ENCODE data around the gene RIMBP2.
"Not testable (repeated sequence)": the region's sequence is repeated elsewhere in the genome, so short reads cannot be mapped to it uniquely, and the experiment has no call there.

The RIMBP2 gene

GRCh38 chr12:130761537-130762318, 45.6 kb upstream of the RIMBP2 start:
- TF ChIP-seq CTCF (IDR thresholded peaks at IDR 0.05) = peak; percentile 77
- TF ChIP-seq ZFX (IDR thresholded peaks at IDR 0.05; ENCODE audit: borderline replicate concordance) = no peak
- no peak overlapping the region for H3K27ac ChIP-seq

- H3K27ac ChIP-seq = no peak overlapping the region
- TF ChIP-seq CTCF (IDR thresholded peaks at IDR 0.05) = no peak
Measured at GRCh38 chr12:130754234-130754901, 38.3 kb upstream of the RIMBP2 start.

- no peak overlapping the region for H3K27ac ChIP-seq
- peak; percentile 44 for TF ChIP-seq CTCF (IDR thresholded peaks at IDR 0.05)
- no peak for TF ChIP-seq ZFX (IDR thresholded peaks at IDR 0.05; ENCODE audit: borderline replicate concordance)
Measured at GRCh38 chr12:130752692-130753230, 36.7 kb upstream of the RIMBP2 start.

- H3K27ac ChIP-seq = not testable (repeated sequence)
Measured at GRCh38 chr12:130752037-130752436, 35.9 kb upstream of the RIMBP2 start.

GRCh38 chr12:130748786-130749185, 32.7 kb upstream of the RIMBP2 start:
- no peak overlapping the region for H3K27ac ChIP-seq
- TF ChIP-seq CTCF (IDR thresholded peaks at IDR 0.05) = no peak
- TF ChIP-seq ZFX (IDR thresholded peaks at IDR 0.05; ENCODE audit: borderline replicate concordance) = no peak

- TF ChIP-seq ZFX (IDR thresholded peaks at IDR 0.05; ENCODE audit: borderline replicate concordance) = no peak
- peak; percentile 98 for TF ChIP-seq CTCF (IDR thresholded peaks at IDR 0.05)
- H3K27ac ChIP-seq = no peak overlapping the region
Measured at GRCh38 chr12:130747867-130748740, 32.0 kb upstream of the RIMBP2 start.

GRCh38 chr12:130746546-130746945, 30.4 kb upstream of the RIMBP2 start:
- TF ChIP-seq CTCF (IDR thresholded peaks at IDR 0.05) = no peak
- TF ChIP-seq ZFX (IDR thresholded peaks at IDR 0.05; ENCODE audit: borderline replicate concordance) = no peak

More at GRCh38 chr12:130746546-130746945, 30.4 kb upstream of the RIMBP2 start:
- no peak overlapping the region for H3K27ac ChIP-seq
